HCT116 (cell line): ENCODE data around the gene UVRAG.

Source experiments
- POLR2A ChIP-seq: IDR thresholded peaks from 2 replicates; pipeline ENCODE4 v1.7.0; 2011; ENCODE audit warnings: borderline replicate concordance; ENCODE audit not compliant: insufficient read depth, insufficient read length; ENCODE audit errors: extremely low read depth
- POLR2AphosphoS5 ChIP-seq: IDR thresholded peaks from 2 replicates; pipeline ENCODE4 v1.6.1; 2011; ENCODE audit warnings: mild to moderate bottlenecking, low read depth, low read length, moderate library complexity
- SIN3A ChIP-seq: IDR thresholded peaks from 2 replicates; pipeline ENCODE4 v1.6.1; 2012; ENCODE audit warnings: low read depth
- SP1 ChIP-seq: IDR thresholded peaks from 2 replicates; pipeline ENCODE4 v1.6.1; 2012; ENCODE audit warnings: low read depth

DNA sequence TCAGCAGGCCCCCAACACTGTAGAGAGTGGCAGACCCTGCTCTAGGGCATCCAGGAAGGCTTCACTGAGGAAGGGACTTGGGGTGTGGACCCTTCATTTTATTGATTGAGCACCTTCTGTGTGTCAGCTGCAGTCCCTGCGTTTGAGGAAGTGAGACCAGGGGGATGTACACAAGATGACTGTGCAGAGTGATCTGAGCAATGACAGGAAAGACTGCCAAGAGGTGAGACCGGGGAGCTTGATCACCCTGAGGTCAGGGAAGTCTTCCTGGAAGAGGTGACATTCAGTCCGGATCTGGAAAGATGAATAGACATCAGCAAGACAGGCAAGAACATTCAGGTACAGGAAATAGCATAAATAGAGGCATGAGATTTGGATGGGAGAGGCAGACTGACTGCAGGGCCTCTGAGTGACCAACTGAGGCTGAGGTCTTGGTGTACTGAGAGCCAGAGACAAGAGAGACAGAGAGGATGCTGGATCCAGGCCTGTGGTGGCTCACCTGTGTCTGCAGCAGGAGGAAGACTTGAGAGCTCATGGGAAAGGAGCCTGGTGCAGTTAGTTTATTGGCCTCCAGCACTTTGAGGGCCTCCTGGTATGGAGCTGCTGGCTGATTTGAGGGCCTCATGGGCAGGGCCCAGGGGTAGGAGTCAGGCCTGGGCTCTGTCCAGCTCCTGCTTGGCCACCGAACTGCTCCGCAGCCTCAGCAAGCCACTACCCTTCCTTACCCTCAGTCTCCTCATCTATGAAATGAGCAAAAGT is 41.2 kb upstream of the UVRAG start:
- TF ChIP-seq POLR2A (no peak), SIN3A (no peak), SP1 (no peak), POLR2AphosphoS5 (no peak)
